22Rv1 (cell line): ENCODE measurements around the gene ACOT7.

Source experiments
- ZFX ChIP-seq: fragments of 450-650 bp; IDR thresholded peaks from 2 replicates; pipeline ENCODE4 v1.6.1; 2017; ENCODE audit warnings: antibody characterized with exemption, borderline replicate concordance
- TF ChIP-seq, protein P1 (sequence below): fragments of 450-650 bp; IDR thresholded peaks from 2 replicates; pipeline ENCODE4 v1.5.1; 2017; ENCODE audit warnings: mild to moderate bottlenecking

DNA sequence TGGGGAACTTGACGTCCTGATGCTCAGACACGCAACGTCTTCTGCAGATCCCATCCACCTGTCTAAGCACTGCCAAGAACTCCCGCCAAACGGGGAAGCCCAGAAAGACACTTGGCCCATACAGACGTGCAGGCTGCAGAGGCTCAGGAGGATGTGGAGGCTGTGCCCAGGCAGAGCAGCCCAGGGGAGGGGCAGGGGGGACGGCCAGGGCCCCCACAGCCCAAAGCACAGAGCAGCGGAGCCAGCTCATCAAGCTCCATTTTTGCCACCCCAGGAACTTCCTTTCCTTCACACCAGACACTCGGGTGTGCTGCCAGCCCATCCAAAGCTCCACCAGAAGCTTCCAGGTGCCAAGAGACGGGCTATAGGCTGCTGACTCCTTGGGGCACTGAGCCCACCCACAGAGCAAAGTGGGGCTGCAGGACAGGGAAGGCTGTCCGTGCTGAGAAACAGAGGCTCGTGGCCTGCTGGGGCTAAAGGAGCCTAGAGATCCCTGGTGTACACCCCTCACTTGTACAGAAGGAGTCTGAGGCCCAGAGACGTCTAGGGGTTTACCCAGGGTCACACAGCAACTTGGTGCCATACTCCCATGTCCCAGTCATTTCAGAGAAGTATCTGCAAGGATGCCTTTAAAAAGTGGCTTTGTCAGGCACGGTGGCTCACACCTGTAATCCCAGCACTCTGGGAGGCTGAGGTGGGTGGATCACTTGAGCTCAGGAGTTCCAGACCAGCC is 59.1 kb downstream of the ACOT7 start:
- TF ChIP-seq, protein P1, sequence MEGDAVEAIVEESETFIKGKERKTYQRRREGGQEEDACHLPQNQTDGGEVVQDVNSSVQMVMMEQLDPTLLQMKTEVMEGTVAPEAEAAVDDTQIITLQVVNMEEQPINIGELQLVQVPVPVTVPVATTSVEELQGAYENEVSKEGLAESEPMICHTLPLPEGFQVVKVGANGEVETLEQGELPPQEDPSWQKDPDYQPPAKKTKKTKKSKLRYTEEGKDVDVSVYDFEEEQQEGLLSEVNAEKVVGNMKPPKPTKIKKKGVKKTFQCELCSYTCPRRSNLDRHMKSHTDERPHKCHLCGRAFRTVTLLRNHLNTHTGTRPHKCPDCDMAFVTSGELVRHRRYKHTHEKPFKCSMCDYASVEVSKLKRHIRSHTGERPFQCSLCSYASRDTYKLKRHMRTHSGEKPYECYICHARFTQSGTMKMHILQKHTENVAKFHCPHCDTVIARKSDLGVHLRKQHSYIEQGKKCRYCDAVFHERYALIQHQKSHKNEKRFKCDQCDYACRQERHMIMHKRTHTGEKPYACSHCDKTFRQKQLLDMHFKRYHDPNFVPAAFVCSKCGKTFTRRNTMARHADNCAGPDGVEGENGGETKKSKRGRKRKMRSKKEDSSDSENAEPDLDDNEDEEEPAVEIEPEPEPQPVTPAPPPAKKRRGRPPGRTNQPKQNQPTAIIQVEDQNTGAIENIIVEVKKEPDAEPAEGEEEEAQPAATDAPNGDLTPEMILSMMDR = no peak
- no peak for TF ChIP-seq ZFX
